GM18508 (cell line): Measurements from ENCODE around the gene TRIP12.
"Not testable (repeated sequence)": the region's sequence is repeated elsewhere in the genome, so short reads cannot be mapped to it uniquely, and the experiment has no call there.

Experiments used
- ATAC-seq: cut with Tn5 transposase; IDR thresholded peaks from one replicate; pipeline ENCODE4 v1.9.1; 2021; ENCODE audit warnings: moderate number of reproducible peaks; ENCODE audit not compliant: insufficient read depth, unreplicated experiment

TRIP12 gene

GRCh38 chr2:229783108-229783721 is 138.6 kb downstream of the TRIP12 start:
- no peak for ATAC-seq

- ATAC-seq: no peak
Measured at GRCh38 chr2:229780856-229781773, 140.7 kb downstream of the TRIP12 start.

- no peak for ATAC-seq
Measured at GRCh38 chr2:229779650-229780049, 142.2 kb downstream of the TRIP12 start.

GRCh38 chr2:229777716-229778115 is 144.1 kb downstream of the TRIP12 start:
- ATAC-seq: no peak

GRCh38 chr2:229775614-229776313 is 146.0 kb downstream of the TRIP12 start:
- ATAC-seq: no peak

GRCh38 chr2:229774237-229774636 is 147.6 kb downstream of the TRIP12 start:
- ATAC-seq: no peak

GRCh38 chr2:229768235-229768634 is 153.6 kb downstream of the TRIP12 start:
- ATAC-seq: no peak

GRCh38 chr2:229765721-229766120 is 156.1 kb downstream of the TRIP12 start:
- no peak for ATAC-seq

GRCh38 chr2:229761663-229762062 is 160.1 kb downstream of the TRIP12 start:
- ATAC-seq: no peak

- not testable (repeated sequence) for ATAC-seq
Measured at GRCh38 chr2:229757462-229757861, 164.3 kb downstream of the TRIP12 start.

- no peak for ATAC-seq
Measured at GRCh38 chr2:229752970-229753729, 168.7 kb downstream of the TRIP12 start.

- ATAC-seq: no peak
Measured at GRCh38 chr2:229749779-229750178, 172.0 kb downstream of the TRIP12 start.

- no peak for ATAC-seq
Measured at GRCh38 chr2:229748950-229749349, 172.9 kb downstream of the TRIP12 start.

GRCh38 chr2:229742691-229743090 is 179.1 kb downstream of the TRIP12 start:
- ATAC-seq: not testable (repeated sequence)

- ATAC-seq: no peak
Measured at GRCh38 chr2:229740279-229740678, 181.5 kb downstream of the TRIP12 start.

- no peak for ATAC-seq
Measured at GRCh38 chr2:229738024-229738625, 183.7 kb downstream of the TRIP12 start.

- ATAC-seq: no peak
Measured at GRCh38 chr2:229734410-229734809, 187.4 kb downstream of the TRIP12 start.

- ATAC-seq: no peak
Measured at GRCh38 chr2:229733611-229734245, 188.1 kb downstream of the TRIP12 start.

- ATAC-seq: no peak
Measured at GRCh38 chr2:229732897-229733296, 188.9 kb downstream of the TRIP12 start.
